HUES6 (cell line): Measurements from ENCODE around the gene ASB4.

Source experiments
- H3K27ac ChIP-seq: 2 replicates; pipeline ENCODE4 v1.7.0; 2013; ENCODE audit warnings: low read depth, mild to moderate bottlenecking, low read length, inconsistent platforms
- H3K27me3 ChIP-seq: 2 replicates; pipeline ENCODE4 v1.6.1; 2013; ENCODE audit warnings: low read length; ENCODE audit not compliant: control insufficient read depth, insufficient read depth
- H3K36me3 ChIP-seq: 2 replicates; pipeline ENCODE4 v1.6.1; 2013; ENCODE audit warnings: low read length; ENCODE audit not compliant: control insufficient read depth, insufficient read depth
- H3K4me1 ChIP-seq: 2 replicates; pipeline ENCODE4 v1.6.1; 2013; ENCODE audit warnings: low read length; ENCODE audit not compliant: control insufficient read depth, insufficient read depth
- H3K4me3 ChIP-seq: 2 replicates; pipeline ENCODE4 v1.5.1; 2013; ENCODE audit warnings: low read depth, low read length
- H3K9ac ChIP-seq: one replicate; pipeline ENCODE4 v1.6.1; 2013; ENCODE audit warnings: mild to moderate bottlenecking, low read length
- H3K9me3 ChIP-seq: 2 replicates; pipeline ENCODE4 v1.6.1; 2013; ENCODE audit warnings: low read depth, low read length; ENCODE audit not compliant: control insufficient read depth, insufficient read depth

ASB4 gene

GRCh38 chr7:95529701-95530100, 44.0 kb downstream of the ASB4 start:
- Histone ChIP-seq H3K36me3 (no peaks in the 10 kb centered on the region), H3K27ac (no peak overlapping the region), H3K4me1 (no peaks in the 10 kb centered on the region), H3K27me3 (no peaks in the 10 kb centered on the region), H3K9me3 (no peaks in the 10 kb centered on the region), H3K9ac (no peak overlapping the region), H3K4me3 (no peak overlapping the region)

GRCh38 chr7:95530881-95531280, 45.1 kb downstream of the ASB4 start:
- Histone ChIP-seq H3K9me3 (no peaks in the 10 kb centered on the region), H3K4me3 (no peak overlapping the region), H3K27me3 (peaks cover 3% of the 10 kb centered on the region; the same call in 1 of the 2 replicates), H3K36me3 (no peaks in the 10 kb centered on the region), H3K4me1 (no peaks in the 10 kb centered on the region), H3K27ac (no peak overlapping the region), H3K9ac (no peak overlapping the region)

- Histone ChIP-seq H3K4me1 (no peaks in the 10 kb centered on the region), H3K9me3 (no peaks in the 10 kb centered on the region), H3K4me3 (no peak overlapping the region), H3K27me3 (peaks cover 3% of the 10 kb centered on the region; the same call in 1 of the 2 replicates), H3K9ac (no peak overlapping the region), H3K36me3 (no peaks in the 10 kb centered on the region), H3K27ac (no peak overlapping the region)
Observed at GRCh38 chr7:95531605-95532219, 46.0 kb downstream of the ASB4 start.

DNA sequence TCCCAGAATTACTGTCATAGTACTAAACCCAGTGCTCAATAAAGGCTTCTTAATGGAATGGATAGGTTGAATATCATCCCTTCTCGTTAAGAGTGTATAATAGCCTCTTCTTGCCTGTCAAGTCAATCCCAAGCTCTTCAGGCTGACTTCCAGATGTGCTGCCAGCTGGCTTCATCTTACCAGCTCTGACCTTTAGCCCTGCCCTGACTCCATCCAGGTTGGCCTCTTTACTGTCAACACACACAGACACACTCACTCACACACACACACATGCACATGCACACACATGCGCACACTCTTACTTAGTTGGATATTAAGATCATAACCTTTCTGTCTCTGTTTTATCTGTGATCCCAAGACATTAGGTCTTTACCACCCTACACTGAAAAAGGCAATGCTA, 49.1 kb downstream of the ASB4 start:
- Histone ChIP-seq H3K27ac (no peak overlapping the region), H3K9me3 (no peaks in the 10 kb centered on the region), H3K4me3 (no peak overlapping the region), H3K9ac (no peak overlapping the region), H3K4me1 (no peaks in the 10 kb centered on the region), H3K36me3 (no peaks in the 10 kb centered on the region), H3K27me3 (peaks cover 3% of the 10 kb centered on the region; the same call in 1 of the 2 replicates)

- Histone ChIP-seq H3K9ac (no peak overlapping the region), H3K36me3 (no peaks in the 10 kb centered on the region), H3K9me3 (no peaks in the 10 kb centered on the region), H3K4me1 (no peaks in the 10 kb centered on the region), H3K27ac (no peak overlapping the region), H3K4me3 (no peak overlapping the region), H3K27me3 (peaks cover 6% of the 10 kb centered on the region; the same call in 1 of the 2 replicates)
Observed at GRCh38 chr7:95535662-95536061, 49.9 kb downstream of the ASB4 start.

- Histone ChIP-seq H3K4me1 (no peaks in the 10 kb centered on the region), H3K27ac (no peak overlapping the region), H3K9ac (no peak overlapping the region), H3K4me3 (no peak overlapping the region), H3K36me3 (no peaks in the 10 kb centered on the region), H3K27me3 (peaks cover 6% of the 10 kb centered on the region; the same call in 1 of the 2 replicates), H3K9me3 (no peaks in the 10 kb centered on the region)
Observed at GRCh38 chr7:95536656-95537311, 51.0 kb downstream of the ASB4 start.

DNA sequence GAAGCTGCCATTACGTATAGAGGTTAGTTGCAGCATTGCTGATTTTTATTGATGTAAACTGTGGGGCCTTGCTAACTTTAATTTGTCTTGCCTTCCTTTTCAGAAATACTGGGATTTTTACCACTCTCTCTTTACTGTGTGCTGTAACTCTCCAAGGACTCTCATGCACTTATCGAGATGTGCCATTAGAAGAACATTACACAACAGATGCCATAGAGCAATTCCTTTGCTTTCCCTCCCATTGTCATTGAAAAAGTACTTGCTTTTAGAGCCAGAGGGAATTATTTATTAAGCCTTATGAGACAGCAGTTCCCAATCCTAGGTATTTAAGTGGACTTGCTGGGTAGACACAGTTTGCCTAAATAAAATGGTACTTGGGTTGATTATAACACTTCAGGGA, 51.7 kb downstream of the ASB4 start:
- Histone ChIP-seq H3K4me3 (no peak overlapping the region), H3K36me3 (no peaks in the 10 kb centered on the region), H3K4me1 (no peaks in the 10 kb centered on the region), H3K27me3 (peaks cover 6% of the 10 kb centered on the region; the same call in 1 of the 2 replicates), H3K9ac (no peak overlapping the region), H3K27ac (no peak overlapping the region), H3K9me3 (no peaks in the 10 kb centered on the region)

DNA sequence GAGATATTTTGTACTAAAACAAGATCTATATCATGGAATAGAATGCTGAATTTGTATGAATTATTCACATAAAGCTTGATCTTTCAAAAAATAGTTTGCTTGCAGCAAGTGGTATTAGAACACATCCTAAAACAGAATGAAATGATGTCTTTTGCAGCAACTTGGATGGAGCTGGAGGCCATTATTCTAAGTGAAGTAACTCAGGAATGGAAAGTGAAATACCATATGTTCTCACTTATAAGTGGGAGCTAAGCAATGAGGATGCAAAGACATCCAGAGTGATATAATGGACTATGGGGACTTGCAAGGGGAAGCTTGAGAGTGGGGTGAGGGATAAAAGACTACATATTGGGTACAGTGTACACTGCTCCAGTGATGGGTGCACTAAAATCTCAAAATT, 53.7 kb downstream of the ASB4 start:
- Histone ChIP-seq H3K9ac (no peak overlapping the region), H3K27ac (no peak overlapping the region)

DNA sequence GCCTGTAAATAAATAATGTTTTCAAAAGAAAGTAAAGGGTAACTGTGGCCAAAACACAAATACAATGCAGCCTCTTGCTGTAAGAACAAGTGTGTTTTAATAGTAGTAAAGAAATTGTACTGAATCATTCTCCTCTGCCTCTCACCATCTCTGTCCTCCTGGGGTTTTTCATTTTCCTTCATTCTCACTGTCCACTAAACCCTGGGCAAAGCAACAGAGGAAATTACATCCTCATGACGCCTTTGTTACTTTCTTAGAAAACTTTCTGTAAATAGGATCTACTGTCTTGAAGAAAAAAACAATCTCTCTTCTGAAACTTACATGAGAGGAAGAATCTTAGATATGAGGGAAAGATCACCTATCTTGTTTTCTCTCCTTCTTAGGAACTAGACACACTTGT, 54.6 kb downstream of the ASB4 start:
- Histone ChIP-seq H3K4me1 (peaks cover 3% of the 10 kb centered on the region; the same call in 1 of the 2 replicates), H3K9ac (no peak overlapping the region), H3K4me3 (no peak overlapping the region), H3K27ac (no peak overlapping the region), H3K27me3 (peaks cover 3% of the 10 kb centered on the region; the same call in 1 of the 2 replicates), H3K36me3 (no peaks in the 10 kb centered on the region), H3K9me3 (no peaks in the 10 kb centered on the region)

More for the DNA sequence above, 53.7 kb downstream of the ASB4 start:
- no peaks in the 10 kb centered on the region for H3K9me3 ChIP-seq
- no peaks in the 10 kb centered on the region for H3K36me3 ChIP-seq
- H3K27me3 ChIP-seq = peaks cover 6% of the 10 kb centered on the region; the same call in 1 of the 2 replicates
- H3K4me1 ChIP-seq = no peaks in the 10 kb centered on the region
- no peak overlapping the region for H3K4me3 ChIP-seq

- Histone ChIP-seq H3K9me3 (no peaks in the 10 kb centered on the region), H3K9ac (no peak overlapping the region), H3K36me3 (no peaks in the 10 kb centered on the region), H3K4me3 (no peak overlapping the region), H3K4me1 (peaks cover 4% of the 10 kb centered on the region; the same call in 1 of the 2 replicates), H3K27me3 (peaks cover 3% of the 10 kb centered on the region; the same call in 1 of the 2 replicates), H3K27ac (no peak overlapping the region)
Observed at GRCh38 chr7:95543312-95543711, 57.6 kb downstream of the ASB4 start.

- Histone ChIP-seq H3K9me3 (no peaks in the 10 kb centered on the region), H3K27ac (no peak overlapping the region), H3K27me3 (peaks cover 3% of the 10 kb centered on the region; the same call in 1 of the 2 replicates), H3K4me3 (no peak overlapping the region), H3K9ac (no peak overlapping the region), H3K36me3 (no peaks in the 10 kb centered on the region), H3K4me1 (peaks cover 4% of the 10 kb centered on the region; the same call in 1 of the 2 replicates)
Observed at GRCh38 chr7:95544171-95544570, 58.4 kb downstream of the ASB4 start.
